GM19397 (cell line): Measurements from ENCODE around the gene GALNT10.

Experiments
- ATAC-seq: cut with Tn5 transposase; IDR thresholded peaks from one replicate; pipeline ENCODE4 v1.9.1; 2021; ENCODE audit warnings: mild to moderate bottlenecking, moderate library complexity; ENCODE audit not compliant: unreplicated experiment

Gene GALNT10

DNA sequence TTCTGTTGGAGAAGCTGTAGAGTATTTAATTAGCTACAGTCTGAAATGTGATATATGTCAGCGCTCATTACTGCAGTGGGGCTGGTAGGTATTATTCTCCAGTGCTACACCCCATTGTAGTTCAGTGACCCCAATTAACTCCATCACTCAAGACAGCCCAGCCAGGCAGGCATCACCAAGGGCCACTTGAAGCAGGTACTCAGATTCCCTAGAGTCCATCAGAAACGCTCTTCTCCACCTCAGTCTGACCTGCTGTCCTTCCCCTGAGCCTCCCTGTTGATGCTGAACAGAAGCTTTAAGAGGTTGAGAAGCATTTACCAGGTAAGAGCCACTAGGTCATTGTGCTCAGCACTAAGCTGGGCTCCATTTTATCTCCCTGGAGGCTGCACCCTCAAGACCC is 71.8 kb downstream of the GALNT10 start:
- ATAC-seq, result no peak

DNA sequence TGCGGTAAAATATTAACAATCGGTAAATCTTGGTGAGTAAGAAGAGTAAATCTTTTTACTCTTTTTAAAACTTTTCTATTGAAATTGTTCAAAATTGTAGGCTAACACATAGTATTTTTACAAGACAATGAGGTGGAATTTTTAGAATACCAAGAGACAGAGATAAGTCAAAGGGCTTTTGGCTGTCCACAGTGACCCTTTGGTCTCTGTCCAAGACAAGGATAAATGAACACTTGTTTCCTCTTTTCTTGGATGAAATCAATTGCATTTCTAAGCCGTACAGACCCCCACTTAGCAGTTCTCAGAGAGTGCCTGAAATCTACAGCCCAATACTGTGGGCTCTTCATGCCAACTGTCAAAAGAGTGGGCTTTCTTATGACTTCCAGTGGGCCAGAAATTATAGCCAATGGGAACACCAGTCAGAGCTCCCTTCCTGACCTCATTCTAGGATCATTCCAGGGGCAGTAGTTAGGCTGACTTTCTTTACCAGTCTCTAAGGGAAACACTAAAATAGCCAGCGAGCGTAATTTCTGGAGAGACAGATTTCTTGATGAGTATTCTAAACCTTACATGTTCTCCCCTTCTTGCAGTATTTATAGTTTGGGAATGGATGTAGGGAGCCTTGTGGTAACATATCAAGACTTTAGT is 74.1 kb downstream of the GALNT10 start:
- no peak for ATAC-seq

DNA sequence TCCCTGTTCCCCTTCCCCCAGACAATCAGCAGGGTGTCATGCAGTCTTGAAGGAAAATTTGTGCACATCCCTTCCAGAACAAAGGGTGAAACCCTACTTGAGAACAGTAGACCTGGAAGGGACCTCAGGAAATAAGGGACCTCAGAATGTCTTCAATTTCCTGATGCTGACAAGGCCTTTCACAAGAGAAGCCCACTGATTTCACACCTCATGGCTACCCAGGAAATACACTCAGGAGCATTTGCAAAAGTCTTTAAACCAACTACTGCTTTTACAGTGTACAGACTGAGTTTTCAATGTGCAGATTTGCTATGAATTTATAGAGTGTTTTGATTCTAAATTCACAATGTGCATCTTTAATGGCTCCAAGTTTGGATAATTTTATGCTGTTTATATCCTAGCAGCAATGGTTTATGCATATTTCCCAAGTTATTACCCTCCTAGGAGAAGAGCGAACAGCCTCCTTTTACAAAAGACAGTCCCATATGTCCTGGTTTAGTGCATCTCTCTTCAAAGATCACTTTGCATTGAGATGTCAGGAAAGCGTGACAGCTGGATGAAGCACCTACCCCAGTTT is 74.8 kb downstream of the GALNT10 start:
- ATAC-seq, result no peak

DNA sequence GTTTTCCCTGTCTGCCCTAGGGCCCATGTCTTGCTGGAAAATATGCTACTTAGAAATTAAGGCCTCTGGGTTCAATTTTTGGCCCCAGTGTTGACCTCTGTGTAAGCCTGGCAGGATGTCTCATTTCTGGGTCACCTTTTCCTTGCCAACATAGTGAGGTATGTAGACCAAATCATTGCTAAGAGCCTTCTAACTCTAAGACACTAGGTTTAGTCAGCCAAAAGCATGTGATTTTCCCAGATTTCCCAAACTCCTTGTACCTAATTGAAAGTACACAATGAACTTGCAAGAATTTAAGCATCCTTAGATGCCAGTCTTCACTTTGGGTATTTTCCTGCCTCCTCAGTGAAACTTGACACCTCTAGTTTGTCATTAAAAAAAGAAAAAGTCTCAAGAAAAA is 77.0 kb downstream of the GALNT10 start:
- ATAC-seq, result no peak

DNA sequence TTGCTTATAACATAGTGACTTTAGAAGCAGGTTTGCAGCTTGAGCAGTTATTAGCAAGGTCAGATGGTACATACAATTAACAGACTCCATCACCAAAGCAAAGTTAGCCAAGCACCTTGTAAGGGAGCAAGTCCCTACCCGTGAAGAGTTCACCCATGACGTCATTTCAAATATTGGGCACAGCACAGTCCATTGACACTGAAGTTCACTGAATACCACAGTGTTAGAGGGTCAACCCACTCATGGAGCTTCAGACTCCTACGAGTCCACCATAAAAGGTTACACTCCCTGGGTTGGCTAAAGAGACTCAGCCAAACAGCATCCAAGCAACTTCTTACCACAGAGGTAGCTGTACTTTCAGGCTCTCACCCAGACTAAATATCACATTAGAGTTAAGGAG is 77.5 kb downstream of the GALNT10 start:
- no peak for ATAC-seq

DNA sequence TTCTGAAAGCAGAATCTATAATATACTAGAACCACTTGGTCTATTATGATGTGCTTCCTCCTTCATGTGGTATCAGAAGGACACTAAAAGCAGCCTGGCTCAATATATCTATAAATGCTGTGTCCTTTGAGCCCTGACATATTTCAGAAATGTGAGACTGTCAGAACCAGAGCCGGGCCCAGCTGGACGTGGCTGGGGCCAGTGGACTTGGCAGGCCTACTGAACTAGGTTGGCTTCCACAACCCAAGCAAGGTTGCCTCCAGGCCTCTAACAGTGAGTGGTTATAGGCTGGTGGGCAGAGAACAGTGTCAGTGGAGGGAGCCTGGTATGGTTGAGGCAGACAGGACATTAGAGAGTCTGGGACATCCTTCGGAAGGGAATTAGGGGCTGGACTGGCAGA is 78.9 kb downstream of the GALNT10 start:
- ATAC-seq, result no peak

DNA sequence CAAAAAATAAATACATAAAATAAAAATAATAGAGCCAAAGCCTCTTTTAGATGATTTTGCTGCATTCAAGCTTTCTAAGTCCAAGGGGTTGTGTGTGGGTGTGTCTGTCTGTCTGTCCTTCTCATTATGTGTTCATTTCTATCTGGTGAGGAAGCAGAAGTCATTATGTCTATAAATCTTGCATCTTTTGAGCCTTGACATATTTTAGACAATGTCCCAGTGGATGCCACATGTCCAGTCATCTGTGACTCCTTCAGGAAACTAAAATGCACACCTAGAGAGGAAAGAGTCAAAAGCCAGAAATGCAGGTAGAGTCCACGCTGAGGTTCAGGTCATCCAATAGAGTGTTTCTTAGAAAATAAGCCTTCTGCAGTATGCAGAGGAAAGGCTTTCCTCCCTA is 80.9 kb downstream of the GALNT10 start:
- no peak for ATAC-seq

DNA sequence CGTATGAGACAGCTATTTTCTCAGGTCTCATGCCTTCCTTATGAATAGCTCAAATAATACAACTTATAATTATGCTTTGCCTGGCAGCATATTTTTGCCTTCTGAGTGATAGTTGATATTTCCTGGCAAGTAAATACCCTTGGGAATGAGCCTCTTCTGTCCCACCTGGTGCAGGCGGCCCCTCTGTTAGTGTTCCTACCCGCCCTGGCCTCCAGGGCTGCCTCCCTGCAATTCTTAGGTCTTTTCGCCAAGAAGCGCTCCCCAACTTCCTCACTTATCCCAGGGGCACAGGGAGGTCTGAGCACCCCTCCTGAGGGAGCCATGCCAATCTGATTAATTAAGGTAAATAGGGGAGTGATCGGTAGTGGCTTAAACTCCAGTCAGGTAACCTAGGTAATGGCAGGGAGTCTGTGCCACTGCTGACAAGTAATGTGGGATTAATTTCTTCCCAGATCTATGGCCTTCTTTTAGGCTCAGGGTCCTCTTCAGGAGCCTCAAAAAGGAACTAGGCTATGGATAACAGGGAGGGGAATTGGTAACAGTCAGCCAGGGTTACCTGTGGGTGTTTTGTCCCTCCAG is 81.5 kb downstream of the GALNT10 start:
- no peak for ATAC-seq

DNA sequence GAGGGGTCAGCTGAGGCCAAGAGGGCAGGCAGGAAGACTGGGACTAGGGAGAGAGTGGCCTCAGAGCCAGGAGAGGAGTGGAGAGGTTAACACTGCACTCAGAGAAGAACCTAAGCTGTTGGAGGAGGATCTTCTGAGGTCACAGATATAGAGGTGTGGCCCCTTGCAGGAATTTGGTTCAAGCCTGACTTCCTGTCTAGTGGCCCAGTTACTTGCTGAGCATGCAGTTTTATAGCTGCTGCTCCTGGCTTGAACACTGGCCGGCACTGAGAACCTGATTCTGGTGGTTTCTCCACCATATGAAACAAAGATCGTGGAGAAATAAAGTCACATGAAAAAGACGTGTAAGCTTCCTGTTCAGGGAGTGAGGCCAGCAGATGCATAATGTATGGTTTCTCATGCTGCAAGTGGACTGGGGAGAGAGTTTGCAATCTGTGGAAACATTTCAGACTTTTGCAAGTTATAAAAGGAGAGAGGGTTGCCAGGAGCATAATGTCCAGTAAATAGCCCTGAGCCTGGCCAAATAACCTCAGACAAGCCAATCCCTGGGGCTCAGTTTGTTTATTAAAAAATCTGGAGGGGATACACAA is 82.6 kb downstream of the GALNT10 start:
- ATAC-seq, result no peak

DNA sequence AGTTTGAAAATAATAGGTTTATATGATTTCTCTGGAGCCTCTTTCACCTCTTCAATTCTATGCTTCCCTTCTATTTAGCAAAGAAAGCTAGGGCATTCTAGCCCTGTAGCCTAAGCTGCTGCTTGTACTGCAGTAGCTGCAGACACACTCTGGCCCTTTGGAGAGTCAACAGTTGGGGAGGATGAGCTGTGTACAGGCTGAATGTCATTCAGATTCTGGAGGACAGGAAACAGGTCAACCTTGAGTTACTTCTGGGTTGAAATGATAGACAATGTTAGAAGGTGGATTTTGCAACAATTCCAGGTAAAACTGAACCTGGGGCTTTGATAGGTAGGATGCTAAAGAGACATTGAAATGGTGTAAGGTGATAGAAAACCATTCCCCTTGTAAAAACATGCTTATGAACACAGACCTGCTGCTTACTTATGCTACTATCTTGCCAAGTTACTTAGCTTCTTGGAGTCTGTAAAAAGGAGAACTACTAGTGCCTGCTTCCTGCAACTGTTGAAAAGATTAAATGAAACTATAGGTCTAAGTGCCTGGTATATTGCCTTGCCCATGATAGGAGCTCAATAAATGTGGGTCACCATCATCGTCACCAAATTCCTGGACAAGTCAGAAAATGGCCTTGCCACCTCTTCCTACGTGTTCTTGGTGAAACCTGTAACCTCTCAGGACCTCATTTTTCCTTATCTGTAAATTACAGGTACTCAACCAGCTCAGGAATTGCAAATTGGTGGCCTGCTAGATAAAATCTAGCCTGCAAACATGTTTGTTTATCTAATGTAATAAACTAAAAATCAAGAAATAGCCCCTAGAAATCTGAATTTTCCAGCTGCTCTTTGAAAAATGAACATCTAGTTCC is 83.7 kb downstream of the GALNT10 start:
- ATAC-seq, result no peak

DNA sequence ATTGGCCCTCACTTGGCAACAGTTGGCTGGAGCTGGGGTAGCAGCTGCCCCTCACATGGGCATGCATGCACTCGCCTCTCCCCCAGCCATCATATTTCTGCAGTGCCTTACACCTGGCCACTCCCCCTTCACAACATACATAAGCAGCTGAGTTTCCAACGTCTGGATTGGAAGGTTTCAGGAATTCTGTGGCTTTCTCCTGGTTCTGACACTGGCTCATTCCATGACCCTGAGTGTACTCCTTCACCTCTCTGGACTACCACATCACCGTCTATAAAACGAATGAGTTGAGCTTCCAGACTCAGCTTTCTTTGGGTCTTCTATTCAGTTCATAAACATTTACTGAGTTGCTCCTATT is 84.3 kb downstream of the GALNT10 start:
- ATAC-seq, result no peak

DNA sequence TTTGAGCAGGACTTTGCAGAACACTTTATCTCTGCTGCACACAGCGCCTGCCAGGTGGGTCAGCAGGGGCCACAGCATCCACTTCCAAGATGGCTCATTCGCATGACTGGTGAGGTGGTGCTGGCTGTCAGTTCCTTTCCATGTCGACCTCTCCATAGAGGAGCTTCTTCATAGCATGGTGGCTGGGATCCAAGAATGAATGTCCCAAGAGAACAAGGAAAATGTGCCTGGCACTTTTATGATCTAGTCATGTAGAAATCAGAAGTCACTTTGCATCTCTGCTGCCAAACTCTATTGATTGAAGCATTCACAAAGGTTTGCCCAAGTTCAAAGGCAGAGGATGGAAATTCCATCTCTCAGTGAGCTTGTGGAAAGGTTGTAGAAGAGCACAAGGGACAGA is 85.0 kb downstream of the GALNT10 start:
- ATAC-seq, result no peak

DNA sequence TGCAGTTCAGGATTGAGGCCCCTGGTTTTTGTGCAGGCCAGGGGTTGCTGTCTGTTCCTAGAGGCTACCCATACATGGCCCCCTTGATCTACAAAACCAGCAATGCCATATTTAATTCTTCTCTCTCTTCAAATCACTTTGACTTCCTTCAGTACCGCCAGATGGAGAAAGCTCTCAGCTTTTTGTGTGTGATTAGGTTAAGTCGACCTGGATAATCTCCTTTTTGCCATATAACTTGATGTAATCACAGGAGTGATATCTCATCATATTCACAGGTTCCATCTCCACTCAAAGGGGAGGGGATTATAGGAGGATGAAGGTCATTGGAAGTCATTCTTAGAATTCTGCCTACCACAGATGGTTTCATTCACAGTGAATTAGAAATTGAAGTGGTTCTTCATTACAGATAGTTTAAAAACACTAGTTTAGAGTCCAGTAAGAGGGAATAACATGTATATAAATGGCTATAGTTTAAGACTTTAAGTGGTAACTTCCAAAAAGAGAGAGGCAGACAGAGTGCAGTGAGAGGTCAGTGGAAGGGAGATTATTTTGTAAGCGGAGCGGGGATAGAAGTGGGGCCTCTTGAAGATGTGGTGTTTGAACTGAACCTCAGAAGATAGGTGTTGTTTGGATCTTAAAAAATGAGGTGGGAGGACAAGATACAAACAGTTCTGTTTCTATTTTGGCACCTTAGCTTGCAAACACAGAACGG is 85.9 kb downstream of the GALNT10 start:
- no peak for ATAC-seq

DNA sequence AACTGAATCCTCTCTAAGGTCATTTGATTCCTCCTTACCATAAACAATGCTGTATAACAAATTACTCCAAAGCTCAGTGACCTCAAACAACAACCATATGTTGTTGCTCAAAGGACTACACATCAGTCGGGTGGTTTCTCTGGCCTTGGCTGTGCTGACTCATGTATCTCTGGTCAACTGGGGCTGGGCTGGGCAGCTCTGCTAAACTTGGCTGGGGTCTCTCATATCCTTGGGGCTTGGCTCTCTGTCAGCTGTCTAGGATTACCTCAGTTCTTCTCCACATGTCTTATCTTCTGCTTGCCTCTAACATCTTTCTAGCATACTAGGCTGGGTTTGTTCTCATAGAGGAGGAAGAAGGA is 86.4 kb downstream of the GALNT10 start:
- no peak for ATAC-seq

DNA sequence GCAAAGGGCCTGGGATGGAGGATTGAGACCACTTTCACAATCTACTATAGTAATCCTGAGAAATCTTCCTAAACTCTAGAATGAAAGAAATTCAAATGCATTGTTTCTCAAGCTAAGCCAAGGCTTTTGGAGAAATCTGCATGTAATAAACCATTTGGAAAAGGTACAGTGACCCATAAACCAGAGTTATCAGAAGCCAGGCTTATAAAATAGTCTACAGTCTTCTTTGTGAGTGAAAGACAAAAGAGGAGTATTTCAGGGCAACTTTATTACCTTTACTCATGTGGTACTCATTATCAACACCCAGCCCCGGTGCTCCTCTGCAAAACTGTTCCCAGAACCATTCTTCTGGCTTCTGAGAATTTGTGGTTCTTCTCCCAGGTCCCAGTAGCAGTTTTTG is 87.0 kb downstream of the GALNT10 start:
- no peak for ATAC-seq

DNA sequence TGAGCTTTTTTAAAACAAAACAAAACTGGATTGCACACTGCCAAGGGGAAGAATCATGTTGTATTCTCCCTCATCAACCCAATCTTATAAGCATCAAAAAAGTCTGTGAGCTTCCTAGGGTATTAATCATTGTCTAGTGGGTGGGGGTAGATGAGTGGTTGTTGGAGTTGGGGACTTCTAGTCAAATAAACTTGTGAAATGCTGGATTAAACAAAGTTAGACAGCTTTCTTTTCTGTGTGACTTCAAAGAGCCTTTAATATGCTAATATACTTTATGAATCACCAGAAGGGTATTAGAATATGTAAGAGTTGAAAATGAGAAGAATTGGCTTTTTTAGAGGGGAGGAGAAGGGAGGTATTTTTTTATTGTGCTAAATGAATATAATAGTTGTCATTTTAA is 87.7 kb downstream of the GALNT10 start:
- ATAC-seq, result no peak

DNA sequence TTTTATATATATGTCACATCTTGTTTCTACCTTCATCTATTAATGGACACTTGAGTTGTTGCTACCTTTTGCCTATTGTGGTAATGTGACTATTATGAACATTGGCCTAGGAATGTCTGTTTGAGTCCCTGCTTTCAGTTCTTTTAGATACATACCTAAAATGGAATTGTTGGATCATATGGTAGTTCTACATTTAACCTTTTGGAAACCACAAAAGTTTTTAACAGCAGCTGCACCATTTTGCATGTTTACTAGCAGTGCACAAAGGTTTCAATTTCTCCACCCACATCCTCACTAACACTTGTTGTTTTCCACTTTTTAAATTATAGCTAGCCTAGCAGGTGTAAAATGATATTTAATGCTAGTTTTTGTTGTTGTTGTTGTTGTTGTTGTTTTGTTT is 88.4 kb downstream of the GALNT10 start:
- ATAC-seq, result peak; percentile 42

DNA sequence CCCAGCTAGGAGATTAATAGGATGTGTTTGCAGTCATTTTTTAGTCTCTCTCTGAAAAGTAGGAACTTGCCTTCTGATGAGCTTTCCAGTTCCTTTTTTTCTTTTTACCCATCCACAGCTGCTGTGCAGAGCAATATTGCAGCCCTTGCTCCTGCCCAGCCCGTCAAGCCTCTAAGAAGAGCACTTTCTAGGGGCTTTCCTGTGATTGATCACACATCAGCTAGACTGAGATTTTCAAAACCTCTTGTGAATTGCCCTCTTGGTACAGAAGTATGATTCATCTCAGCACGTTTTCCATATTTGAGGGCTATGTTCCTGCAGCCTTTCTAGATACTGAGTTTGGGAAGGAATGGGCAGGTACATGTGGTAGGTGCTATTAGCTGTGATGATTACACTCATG is 93.9 kb downstream of the GALNT10 start:
- ATAC-seq, result peak; percentile 97

DNA sequence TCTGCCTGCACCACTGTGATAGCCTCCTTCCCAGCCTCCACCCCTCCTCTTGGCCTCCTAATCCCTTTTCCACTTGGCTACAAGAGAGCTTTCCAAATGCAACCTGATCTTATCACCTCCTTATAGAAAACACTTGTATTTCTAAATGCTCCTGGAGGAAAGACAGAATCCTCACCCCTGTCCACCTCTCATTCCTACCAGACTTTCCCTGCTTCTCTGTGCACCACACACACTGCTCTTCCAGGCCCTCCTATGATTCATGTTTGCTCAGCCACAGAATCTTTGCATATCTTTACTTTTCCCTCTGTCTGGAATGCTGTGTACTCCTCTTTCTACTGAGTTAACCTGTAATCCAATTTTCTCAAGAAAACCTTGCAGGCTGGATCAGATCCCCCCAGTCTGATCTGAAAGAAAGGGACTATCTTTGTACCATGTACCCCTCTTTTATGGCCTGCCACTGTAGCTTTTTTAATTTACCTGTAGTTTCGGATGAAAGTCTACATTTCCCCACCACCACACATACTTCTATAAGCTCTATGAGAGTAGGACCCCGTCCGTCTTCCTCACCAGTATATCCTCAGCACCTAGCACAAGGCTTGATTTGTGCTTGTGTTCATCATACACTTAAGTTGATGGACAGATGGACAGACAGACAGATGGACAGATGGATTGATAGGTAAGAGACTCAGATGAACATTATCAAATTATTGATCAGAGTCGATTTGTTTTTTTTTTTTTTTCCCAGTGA is 95.3 kb downstream of the GALNT10 start:
- ATAC-seq, result no peak

DNA sequence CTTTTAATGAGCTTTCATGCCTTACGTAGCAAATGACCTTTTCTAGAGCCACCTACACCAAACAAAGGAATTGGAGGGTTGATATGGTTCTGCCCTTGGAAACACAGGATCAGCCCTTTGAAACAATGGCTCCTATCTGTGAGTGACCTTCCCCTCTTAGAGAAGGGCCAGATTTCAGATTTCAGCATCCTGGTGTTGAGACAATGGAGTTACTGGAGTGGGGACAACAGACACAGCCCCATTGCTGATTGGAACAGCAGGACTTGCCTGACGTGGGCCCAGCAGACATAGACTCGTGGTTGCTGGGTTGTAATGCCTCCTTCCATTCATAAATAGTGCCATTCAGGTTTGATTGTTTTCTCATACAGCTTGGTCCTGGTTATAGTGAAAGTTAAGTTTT is 96.0 kb downstream of the GALNT10 start:
- ATAC-seq, result no peak
